Measurements from ENCODE around the gene ZNF474. TPM values are rescaled to one million over a fixed set of nuclear protein-coding genes. Genes with fewer than 3 reads are reported as not detected.

Gene ZNF474
- 0.29 and 0.43 TPM in 2 replicates for total RNA-seq
- long read RNA-seq, partial matches to known transcripts, result 0 of 1 reads
- long read RNA-seq, other reads (novel, unspliced or antisense), result 0 of 1 reads

DNA sequence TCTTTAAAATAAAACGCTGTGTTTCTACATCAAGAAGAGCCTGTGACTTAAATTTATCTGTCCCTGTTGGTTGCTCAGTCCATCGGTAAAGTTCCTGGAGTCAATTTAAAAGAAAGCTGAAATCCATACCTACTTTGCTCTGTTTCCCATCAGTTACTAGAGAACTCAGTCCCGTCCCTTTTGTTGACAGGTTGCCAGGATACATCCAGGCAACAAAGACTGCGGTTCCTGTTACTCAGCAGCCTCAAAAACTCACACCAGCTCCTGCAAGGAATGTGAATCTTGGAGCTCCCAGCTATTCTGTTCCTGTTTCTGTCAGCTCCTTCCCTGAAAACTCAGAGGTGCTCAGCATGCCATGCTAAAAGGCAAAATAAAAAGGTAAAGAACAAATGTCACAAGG is at the start of gene ZNF474:
TSS of gene ZNF474 (plus strand) at position 241 of the 400 bp plus-strand sequence. CDS start 22,445 bp downstream, outside the sequence.
- Mint-ChIP-seq H3K4me1 (ENCODE audit: low read depth) (peaks cover 11% of the 10 kb centered on the region), H3K9me3 (ENCODE audit: low read depth) (no peaks in the 10 kb centered on the region), H3K36me3 (ENCODE audit: insufficient read depth) (no peaks in the 10 kb centered on the region), H3K4me3 (ENCODE audit: low read depth) (no peak within 1 kb of the TSS), H3K27me3 (no peaks in the 10 kb centered on the region), H3K27ac (peak within 1 kb of the TSS; percentile 77)
- no peak for DNase-seq (ENCODE audit: low spot score, unreplicated experiment)
- TF ChIP-seq, protein P1, sequence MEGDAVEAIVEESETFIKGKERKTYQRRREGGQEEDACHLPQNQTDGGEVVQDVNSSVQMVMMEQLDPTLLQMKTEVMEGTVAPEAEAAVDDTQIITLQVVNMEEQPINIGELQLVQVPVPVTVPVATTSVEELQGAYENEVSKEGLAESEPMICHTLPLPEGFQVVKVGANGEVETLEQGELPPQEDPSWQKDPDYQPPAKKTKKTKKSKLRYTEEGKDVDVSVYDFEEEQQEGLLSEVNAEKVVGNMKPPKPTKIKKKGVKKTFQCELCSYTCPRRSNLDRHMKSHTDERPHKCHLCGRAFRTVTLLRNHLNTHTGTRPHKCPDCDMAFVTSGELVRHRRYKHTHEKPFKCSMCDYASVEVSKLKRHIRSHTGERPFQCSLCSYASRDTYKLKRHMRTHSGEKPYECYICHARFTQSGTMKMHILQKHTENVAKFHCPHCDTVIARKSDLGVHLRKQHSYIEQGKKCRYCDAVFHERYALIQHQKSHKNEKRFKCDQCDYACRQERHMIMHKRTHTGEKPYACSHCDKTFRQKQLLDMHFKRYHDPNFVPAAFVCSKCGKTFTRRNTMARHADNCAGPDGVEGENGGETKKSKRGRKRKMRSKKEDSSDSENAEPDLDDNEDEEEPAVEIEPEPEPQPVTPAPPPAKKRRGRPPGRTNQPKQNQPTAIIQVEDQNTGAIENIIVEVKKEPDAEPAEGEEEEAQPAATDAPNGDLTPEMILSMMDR (IDR thresholded peaks at IDR 0.05; ENCODE audit: unreplicated experiment), result no peak

DNA sequence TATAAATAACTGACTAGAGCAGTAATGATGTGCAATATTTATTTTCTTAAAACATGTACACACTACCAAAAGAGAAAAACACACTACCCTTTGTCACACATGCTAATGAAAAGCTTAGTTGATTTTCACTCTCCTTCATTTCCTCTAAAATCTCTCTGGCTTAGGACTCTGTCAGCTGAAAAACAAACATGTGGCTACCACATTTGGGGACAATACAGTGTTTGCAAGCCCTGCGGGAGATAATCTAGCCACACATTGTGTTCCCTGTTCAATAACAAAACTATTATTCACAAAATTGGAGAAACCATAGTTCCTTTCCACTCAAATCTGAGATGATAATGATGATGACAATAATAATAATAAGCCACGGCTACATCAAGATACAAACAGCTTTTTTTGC is 47.8 kb upstream of the ZNF474 start:
- Mint-ChIP-seq H3K4me3 (ENCODE audit: low read depth) (no peak overlapping the region), H3K27ac (no peak overlapping the region)

DNA sequence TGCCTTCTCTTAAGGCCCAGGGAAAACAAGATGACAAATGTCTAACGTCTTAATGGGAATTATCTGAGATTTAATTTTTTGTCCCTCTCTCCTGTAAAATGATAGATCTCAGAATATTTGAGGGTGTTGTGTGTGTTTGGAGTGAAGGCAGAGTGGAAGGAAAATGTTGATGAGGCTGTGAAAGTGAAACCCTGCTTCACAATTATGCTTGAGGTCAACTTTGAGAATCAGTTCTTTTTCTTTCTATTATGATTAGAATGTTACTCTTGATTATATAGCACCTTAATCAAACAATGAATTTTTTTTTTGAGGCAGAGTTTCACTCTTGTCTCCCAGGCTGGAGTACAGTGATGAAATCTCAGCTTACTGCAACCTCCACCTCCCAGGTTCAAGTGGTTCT is 45.8 kb upstream of the ZNF474 start:
- TF ChIP-seq, protein P1 (IDR thresholded peaks at IDR 0.05; ENCODE audit: unreplicated experiment), result no peak
- DNase-seq (ENCODE audit: low spot score, unreplicated experiment), result no peak
- Mint-ChIP-seq H3K9me3 (ENCODE audit: low read depth) (no peaks in the 10 kb centered on the region), H3K27ac (no peak overlapping the region), H3K27me3 (peaks cover 14% of the 10 kb centered on the region), H3K4me1 (ENCODE audit: low read depth) (peaks cover 4% of the 10 kb centered on the region), H3K36me3 (ENCODE audit: insufficient read depth) (no peaks in the 10 kb centered on the region), H3K4me3 (ENCODE audit: low read depth) (no peak overlapping the region)

More for the DNA sequence above, 47.8 kb upstream of the ZNF474 start:
- TF ChIP-seq, protein P1 (IDR thresholded peaks at IDR 0.05; ENCODE audit: unreplicated experiment), result no peak
- no peaks in the 10 kb centered on the region for H3K36me3 Mint-ChIP-seq (ENCODE audit: insufficient read depth)
- peaks cover 27% of the 10 kb centered on the region for H3K27me3 Mint-ChIP-seq
- DNase-seq (ENCODE audit: low spot score, unreplicated experiment), result no peak
- no peaks in the 10 kb centered on the region for H3K9me3 Mint-ChIP-seq (ENCODE audit: low read depth)
- H3K4me1 Mint-ChIP-seq (ENCODE audit: low read depth), result peaks cover 17% of the 10 kb centered on the region

DNA sequence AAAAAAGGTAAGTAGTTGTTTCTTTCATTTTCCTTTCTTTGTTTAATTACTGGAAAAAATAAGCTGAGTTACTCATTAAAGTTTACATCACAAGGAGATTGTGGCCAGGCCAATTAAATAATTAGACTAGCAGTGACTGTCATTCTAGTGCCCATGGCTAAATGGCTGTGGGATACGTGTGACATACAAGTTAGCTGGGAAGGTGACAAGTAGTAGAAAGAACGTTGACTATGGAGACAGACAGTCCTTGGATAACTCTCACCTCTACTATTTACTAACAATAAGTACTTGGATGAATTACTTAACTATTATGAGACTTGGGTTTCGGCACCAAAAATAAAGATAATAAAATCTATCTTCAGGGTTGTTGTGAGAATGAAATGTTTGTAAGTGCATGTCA is 44.3 kb upstream of the ZNF474 start:
- Mint-ChIP-seq H3K4me1 (ENCODE audit: low read depth) (peaks cover 4% of the 10 kb centered on the region), H3K9me3 (ENCODE audit: low read depth) (no peaks in the 10 kb centered on the region)
- DNase-seq (ENCODE audit: low spot score, unreplicated experiment), result no peak

DNA sequence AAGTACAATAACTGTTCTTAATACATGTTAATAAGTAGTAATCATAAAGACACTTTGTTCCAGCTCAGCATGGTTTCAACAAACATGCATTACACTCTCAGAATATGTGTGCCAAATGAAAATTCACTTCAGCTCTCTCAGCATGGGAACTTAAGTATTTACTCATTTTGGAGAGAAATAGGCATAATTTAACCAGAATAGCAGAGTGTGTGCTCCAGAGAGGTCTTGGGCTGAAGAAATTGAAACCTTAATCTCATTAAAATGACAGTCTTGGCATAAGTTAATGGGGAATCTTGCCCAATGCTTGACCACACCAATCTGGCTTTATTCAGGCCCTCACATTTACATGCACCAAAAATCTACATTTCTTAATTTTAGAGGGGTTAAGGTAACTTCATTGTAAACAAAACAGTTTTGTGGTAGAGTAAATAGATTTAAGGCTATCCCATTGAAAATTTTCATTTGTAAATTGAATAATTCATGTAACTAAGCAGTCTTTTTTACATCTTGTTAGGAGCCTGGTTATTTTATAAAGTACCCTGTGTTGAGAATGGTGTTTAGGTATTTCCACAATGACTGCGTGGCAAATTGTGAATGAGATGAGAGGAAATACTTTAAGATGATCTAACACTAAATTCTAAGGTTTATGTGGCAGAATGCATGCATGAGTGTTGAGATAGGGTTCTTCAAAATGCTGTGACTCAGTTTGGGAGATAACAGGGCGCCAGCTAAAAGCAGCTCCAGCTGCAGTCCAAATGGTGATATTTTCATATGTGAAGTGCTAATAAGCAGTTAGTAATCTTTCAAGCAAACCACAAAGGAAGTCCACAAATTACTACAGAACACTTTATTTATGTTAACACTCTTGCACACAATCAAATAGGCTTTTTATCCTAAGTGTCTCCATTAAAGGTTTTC is 40.0 kb upstream of the ZNF474 start:
- DNase-seq (ENCODE audit: low spot score, unreplicated experiment), result no peak
- TF ChIP-seq, protein P1 (IDR thresholded peaks at IDR 0.05; ENCODE audit: unreplicated experiment), result no peak
- Mint-ChIP-seq H3K9me3 (ENCODE audit: low read depth) (no peaks in the 10 kb centered on the region), H3K4me3 (ENCODE audit: low read depth) (no peak overlapping the region), H3K27ac (no peak overlapping the region), H3K36me3 (ENCODE audit: insufficient read depth) (no peaks in the 10 kb centered on the region), H3K4me1 (ENCODE audit: low read depth) (no peaks in the 10 kb centered on the region), H3K27me3 (peaks cover 7% of the 10 kb centered on the region)

More for the DNA sequence above, 44.3 kb upstream of the ZNF474 start:
- Mint-ChIP-seq H3K27ac (no peak overlapping the region), H3K36me3 (ENCODE audit: insufficient read depth) (no peaks in the 10 kb centered on the region), H3K4me3 (ENCODE audit: low read depth) (no peak overlapping the region), H3K27me3 (peaks cover 4% of the 10 kb centered on the region)
- TF ChIP-seq, protein P1 (IDR thresholded peaks at IDR 0.05; ENCODE audit: unreplicated experiment), result no peak
